Measurements from ENCODE around the gene C6orf89. TPM values are rescaled to one million over a fixed set of nuclear protein-coding genes. Genes with fewer than 3 reads are reported as not detected.
"Not testable (repeated sequence)": the region's sequence is repeated elsewhere in the genome, so short reads cannot be mapped to it uniquely, and the experiment has no call there.

Gene C6orf89
- total RNA-seq, 6 donors from 2014 or later: 22.0 to 60.8 (median 42.5) TPM

DNA sequence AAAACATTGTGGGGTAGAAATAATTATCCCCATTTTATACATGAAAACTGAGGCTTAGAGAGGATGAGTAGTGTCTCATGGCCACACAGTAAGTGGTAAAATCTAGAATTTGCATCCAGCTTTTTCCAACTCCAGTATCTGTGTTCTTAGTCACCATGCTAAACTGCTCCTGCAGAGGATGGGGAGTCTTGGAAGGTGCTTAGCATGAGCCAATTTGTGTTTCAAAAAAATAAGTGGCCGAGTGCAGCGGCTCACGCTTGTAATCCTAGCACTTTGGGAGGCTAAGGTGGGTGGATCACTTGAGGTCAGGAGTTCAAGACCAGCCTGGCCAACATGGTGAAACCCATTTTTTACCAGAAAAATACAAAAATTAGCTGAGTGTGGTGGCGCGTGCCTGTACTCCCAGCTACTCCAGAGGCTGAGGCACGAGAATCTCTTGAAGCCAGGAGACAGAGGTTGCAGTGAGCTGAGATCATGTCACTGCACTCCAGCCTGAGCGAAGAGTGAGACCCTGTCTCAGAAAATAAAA is 2.4 kb downstream of the C6orf89 start:
- Histone ChIP-seq H3K36me3 (peaks cover 0 to 12% (median 0%) of the 10 kb centered on the region in 4 donors), H3K4me3 (no peak overlapping the region), H3K27ac (no peak overlapping the region), H3K27me3 (no peaks in the 10 kb centered on the region), H3K4me1 (peaks cover 16 to 23% (median 18%) of the 10 kb centered on the region in 4 donors), H3K9me3 (no peaks in the 10 kb centered on the region)
- DNase-seq (no peak), ATAC-seq (ENCODE audit: low FRiP score in 2 of 2) (no peak)
- WGBS, 2 donors: 94% methylated on average over 7 of the region's 7 CpGs
- TF ChIP-seq POLR2AphosphoS5 (IDR thresholded peaks at IDR 0.05) (no peak), EP300 (IDR thresholded peaks at IDR 0.05) (no peak), POLR2A (IDR thresholded peaks at IDR 0.05) (no peak)
- TF ChIP-seq, protein P1, sequence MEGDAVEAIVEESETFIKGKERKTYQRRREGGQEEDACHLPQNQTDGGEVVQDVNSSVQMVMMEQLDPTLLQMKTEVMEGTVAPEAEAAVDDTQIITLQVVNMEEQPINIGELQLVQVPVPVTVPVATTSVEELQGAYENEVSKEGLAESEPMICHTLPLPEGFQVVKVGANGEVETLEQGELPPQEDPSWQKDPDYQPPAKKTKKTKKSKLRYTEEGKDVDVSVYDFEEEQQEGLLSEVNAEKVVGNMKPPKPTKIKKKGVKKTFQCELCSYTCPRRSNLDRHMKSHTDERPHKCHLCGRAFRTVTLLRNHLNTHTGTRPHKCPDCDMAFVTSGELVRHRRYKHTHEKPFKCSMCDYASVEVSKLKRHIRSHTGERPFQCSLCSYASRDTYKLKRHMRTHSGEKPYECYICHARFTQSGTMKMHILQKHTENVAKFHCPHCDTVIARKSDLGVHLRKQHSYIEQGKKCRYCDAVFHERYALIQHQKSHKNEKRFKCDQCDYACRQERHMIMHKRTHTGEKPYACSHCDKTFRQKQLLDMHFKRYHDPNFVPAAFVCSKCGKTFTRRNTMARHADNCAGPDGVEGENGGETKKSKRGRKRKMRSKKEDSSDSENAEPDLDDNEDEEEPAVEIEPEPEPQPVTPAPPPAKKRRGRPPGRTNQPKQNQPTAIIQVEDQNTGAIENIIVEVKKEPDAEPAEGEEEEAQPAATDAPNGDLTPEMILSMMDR (IDR thresholded peaks at IDR 0.05): no peak

DNA sequence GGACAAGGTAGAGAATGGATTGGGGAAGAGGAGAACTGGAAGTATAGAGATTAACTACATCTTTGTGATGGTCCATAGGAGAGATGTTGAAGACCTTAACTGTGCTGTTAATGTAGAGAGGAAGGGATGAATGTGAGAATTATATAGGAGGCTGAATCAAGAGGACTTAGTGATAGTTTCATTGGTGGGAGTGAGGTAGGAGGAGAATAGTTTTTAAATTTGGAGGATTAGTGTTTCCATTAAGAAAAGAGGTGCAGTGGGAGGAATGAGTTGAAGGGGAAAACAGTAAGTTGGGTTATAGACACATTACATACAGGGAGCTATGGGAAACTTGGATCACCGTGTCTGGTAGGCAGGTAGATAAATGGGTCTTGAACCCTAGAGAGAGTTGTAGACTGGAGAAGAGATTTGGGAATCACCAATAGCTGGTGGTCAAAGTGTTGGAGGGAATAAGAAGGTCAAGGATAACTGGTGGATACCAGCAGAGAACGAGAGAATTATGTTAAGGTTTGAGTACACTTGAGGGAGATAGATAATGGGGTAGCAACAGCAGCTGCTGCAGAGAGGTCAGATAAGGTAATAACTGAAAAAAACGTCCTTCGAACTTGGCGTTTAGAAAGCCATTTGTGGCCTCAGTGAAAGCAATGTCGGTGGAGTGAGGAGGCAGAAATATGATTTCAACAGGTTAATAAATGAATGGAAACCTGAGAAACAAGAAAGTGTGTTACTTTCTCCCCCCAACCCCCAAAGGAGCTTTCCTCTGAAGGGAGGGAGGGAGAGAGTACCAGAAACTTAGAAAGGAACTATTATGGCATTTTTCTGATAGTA is 3.1 kb downstream of the C6orf89 start:
- ATAC-seq (ENCODE audit: low FRiP score in 2 of 2) (no peak), DNase-seq (no peak)
- peaks cover 0 to 13% (median 0%) of the 10 kb centered on the region in 4 donors for H3K36me3 ChIP-seq
- peaks cover 16 to 23% (median 18%) of the 10 kb centered on the region in 4 donors for H3K4me1 ChIP-seq
- 51% methylated on average over 6 of the region's 6 CpGs for WGBS, 2 donors
- H3K4me3 ChIP-seq: no peak overlapping the region
- TF ChIP-seq POLR2AphosphoS5 (IDR thresholded peaks at IDR 0.05) (no peak), POLR2A (IDR thresholded peaks at IDR 0.05) (no peak), EP300 (IDR thresholded peaks at IDR 0.05) (no peak)
- TF ChIP-seq, protein P1 (IDR thresholded peaks at IDR 0.05): no peak
- H3K27ac ChIP-seq: no peak overlapping the region
- no peaks in the 10 kb centered on the region for H3K27me3 ChIP-seq
- H3K9me3 ChIP-seq: no peaks in the 10 kb centered on the region

- H3K36me3 ChIP-seq: peaks cover 0 to 25% (median 7%) of the 10 kb centered on the region in 4 donors
- no peak overlapping the region for H3K27ac ChIP-seq
- 94 to 100% methylated on average over 3 of the region's 3 CpGs for WGBS, 2 donors
- H3K9me3 ChIP-seq: no peaks in the 10 kb centered on the region
- TF ChIP-seq, protein P1 (IDR thresholded peaks at IDR 0.05): no peak
- TF ChIP-seq EP300 (IDR thresholded peaks at IDR 0.05) (no peak), POLR2AphosphoS5 (IDR thresholded peaks at IDR 0.05) (no peak), POLR2A (IDR thresholded peaks at IDR 0.05) (no peak)
- no peak for ATAC-seq (ENCODE audit: low FRiP score in 2 of 2)
- DNase-seq: no peak
- H3K4me3 ChIP-seq: no peak overlapping the region
- no peaks in the 10 kb centered on the region for H3K27me3 ChIP-seq
- H3K4me1 ChIP-seq: peaks cover 15 to 22% (median 17%) of the 10 kb centered on the region in 4 donors
These were observed 4.4 kb downstream of the C6orf89 start for GRCh38 chr6:36890112-36890663.

DNA sequence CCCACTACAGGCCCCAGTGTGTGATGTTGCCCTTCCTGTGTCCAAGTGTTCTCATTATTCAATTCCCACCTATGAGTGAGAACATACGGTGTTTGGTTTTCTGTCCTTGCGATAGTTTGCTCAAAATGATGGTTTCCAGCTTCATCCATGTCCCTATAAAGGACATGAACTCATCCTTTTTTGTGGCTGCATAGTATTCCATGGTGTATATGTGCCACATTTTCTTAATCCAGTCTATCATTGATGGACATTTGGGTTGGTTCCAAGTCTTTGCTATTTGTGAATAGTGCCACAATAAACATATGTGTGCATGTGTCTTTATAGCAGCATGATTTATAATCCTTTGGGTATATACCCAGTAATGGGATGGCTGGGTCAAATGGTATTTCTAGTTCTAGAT is 5.4 kb downstream of the C6orf89 start:
- DNase-seq; ATAC-seq (ENCODE audit: low FRiP score in 2 of 2); H3K4me3 ChIP-seq; H3K27me3 ChIP-seq; H3K9me3 ChIP-seq; H3K27ac ChIP-seq: not testable (repeated sequence)
- 90 to 100% methylated on average over 2 of the region's 2 CpGs for WGBS, 2 donors
- H3K4me1 ChIP-seq: peaks cover 11 to 19% (median 12%) of the 10 kb centered on the region in 4 donors
- peaks cover 4 to 30% (median 7%) of the 10 kb centered on the region in 4 donors for H3K36me3 ChIP-seq
